ENCODE results near the gene CEP41.
A peak's percentile ranks its signal among the peaks of the same experiment; 100 is the strongest.

The CEP41 gene

GRCh38 chr7:130440527-130441365, at the start of gene CEP41:
TSS of gene CEP41 (minus strand) at chr7:130441016. CDS start at chr7:130440966, 50 bp downstream.
- peak; percentile 79 to 99 (median 96) for DNase-seq

GRCh38 chr7:130490311-130490791, 49.5 kb upstream of the CEP41 start:
- DNase-seq = peak in 2 of 56 donors; percentile 13 to 17

- peak in 1 of 56 donors; percentile 13 for DNase-seq
Measured at GRCh38 chr7:130489140-130489983, 48.5 kb upstream of the CEP41 start.

GRCh38 chr7:130488392-130489139, 47.8 kb upstream of the CEP41 start:
- DNase-seq = peak in 2 of 56 donors; percentile 7 to 9

- no peak for DNase-seq
Measured at GRCh38 chr7:130486954-130487436, 46.2 kb upstream of the CEP41 start.

- peak in 18 of 56 donors; percentile 10 to 54 (median 29) for DNase-seq
Measured at GRCh38 chr7:130486114-130486953, 45.5 kb upstream of the CEP41 start.

- DNase-seq = no peak
Measured at GRCh38 chr7:130485734-130486113, 44.9 kb upstream of the CEP41 start.

- DNase-seq = no peak
Measured at GRCh38 chr7:130483031-130483430, 42.2 kb upstream of the CEP41 start.

GRCh38 chr7:130481898-130482297, 41.1 kb upstream of the CEP41 start:
- no peak for DNase-seq

- no peak for DNase-seq
Measured at GRCh38 chr7:130479716-130480400, 39.0 kb upstream of the CEP41 start.

GRCh38 chr7:130478991-130479390, 38.2 kb upstream of the CEP41 start:
- DNase-seq = no peak

- DNase-seq = no peak
Measured at GRCh38 chr7:130476297-130477150, 35.7 kb upstream of the CEP41 start.

GRCh38 chr7:130475776-130476175, 35.0 kb upstream of the CEP41 start:
- no peak for DNase-seq

- no peak for DNase-seq
Measured at GRCh38 chr7:130473876-130474275, 33.1 kb upstream of the CEP41 start.

- no peak for DNase-seq
Measured at GRCh38 chr7:130473289-130473688, 32.5 kb upstream of the CEP41 start.

- DNase-seq = no peak
Measured at GRCh38 chr7:130471974-130472373, 31.2 kb upstream of the CEP41 start.

- no peak for DNase-seq
Measured at GRCh38 chr7:130468612-130469011, 27.8 kb upstream of the CEP41 start.

- no peak for DNase-seq
Measured at GRCh38 chr7:130463553-130464434, 23.0 kb upstream of the CEP41 start.

Data from amygdala (tissue), 56 donors.